ENCODE results near the gene PRRX1.

The PRRX1 gene

DNA sequence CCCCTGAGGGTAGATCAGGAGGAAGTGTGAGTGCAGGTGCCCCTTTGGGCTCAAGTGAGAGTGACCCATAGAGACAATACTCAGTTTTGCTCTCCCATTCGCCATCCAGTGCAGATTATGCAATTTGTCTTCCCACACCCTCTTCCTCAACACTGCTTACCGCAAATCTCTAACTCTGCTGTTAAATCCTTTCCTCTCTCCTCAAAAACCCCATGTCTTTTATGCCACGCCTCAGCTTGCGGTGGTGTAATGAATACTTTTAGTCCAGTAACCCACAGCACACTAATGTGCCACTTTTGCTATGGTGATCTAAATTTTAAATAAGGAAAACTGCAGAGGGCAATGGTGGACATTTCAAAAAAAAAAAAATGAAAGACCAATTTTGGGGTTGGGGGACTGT lies 57.7 kb downstream of the PRRX1 start:
- peak; percentile 50 for DNase-seq (ENCODE audit: low read depth)

DNA sequence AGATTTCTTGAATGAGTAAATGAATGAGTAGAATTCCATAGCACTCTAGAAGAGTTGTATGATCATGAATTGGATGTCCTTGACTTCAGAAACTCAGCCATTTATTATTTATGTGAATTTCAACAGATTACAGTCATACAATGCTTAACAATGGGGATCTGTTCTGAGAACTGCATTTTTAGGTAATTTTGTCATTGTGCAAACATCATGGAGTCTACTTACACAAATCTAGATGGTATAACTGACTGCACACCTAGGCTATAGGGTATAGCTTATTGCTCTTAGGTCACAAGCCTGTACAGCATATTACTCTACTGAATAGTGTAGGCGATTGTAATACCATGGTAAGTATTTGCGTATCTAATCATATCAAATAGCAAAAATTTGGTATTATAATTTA lies 59.6 kb downstream of the PRRX1 start:
- DNase-seq (ENCODE audit: low read depth), result no peak

- DNase-seq (ENCODE audit: low read depth), result no peak
Observed at GRCh38 chr1:170725326-170725725, 61.4 kb downstream of the PRRX1 start.

DNA sequence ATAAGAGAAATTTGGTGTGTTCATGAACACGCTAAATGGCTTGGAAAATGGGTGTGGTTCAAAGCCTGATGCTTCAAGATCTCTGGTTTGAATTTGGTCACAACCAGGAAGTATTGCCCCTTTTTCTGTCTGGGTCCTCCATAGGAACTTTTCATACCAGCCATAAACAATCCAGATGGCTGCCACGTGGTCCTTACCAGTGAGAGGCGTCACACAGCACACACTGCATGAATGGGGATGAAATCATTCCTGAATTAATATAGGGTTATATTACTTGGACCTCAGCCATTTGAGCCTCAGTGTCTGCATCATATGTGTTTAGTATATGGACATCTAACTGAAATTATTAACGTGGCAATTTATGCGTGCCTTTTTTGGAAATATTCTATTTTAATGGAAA lies 64.0 kb downstream of the PRRX1 start:
- DNase-seq (ENCODE audit: low read depth), result no peak

GRCh38 chr1:170729225-170730002 lies 65.5 kb downstream of the PRRX1 start:
- peak; percentile 21 for DNase-seq (ENCODE audit: low read depth)

DNA sequence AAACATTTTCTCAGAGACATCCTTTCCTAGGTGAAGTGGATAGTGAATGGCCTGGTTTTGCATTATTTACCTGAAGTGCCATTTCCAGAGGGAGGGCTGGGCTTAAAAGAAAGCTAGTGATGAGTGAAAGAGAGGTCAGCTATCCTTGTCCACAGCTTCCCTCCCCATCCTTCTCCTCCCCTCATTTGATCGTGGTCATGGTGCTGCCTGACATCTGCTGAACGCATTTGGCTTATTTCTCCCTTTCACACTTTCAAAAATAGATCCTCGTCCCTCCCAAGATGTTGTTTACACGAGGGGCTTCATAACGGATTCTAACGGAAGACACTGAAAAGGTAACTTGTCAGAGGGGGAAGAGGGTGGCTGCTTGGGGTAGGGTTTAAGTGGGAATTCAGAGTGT lies 66.1 kb downstream of the PRRX1 start:
- DNase-seq (ENCODE audit: low read depth), result no peak

- DNase-seq (ENCODE audit: low read depth), result no peak
Observed at GRCh38 chr1:170730438-170730837, 66.5 kb downstream of the PRRX1 start.

- no peak for DNase-seq (ENCODE audit: low read depth)
Observed at GRCh38 chr1:170731566-170732251, 67.8 kb downstream of the PRRX1 start.

- no peak for DNase-seq (ENCODE audit: low read depth)
Observed at GRCh38 chr1:170732252-170732588, 68.3 kb downstream of the PRRX1 start.

- DNase-seq (ENCODE audit: low read depth), result peak; percentile 16
Observed at GRCh38 chr1:170734412-170735175, 70.7 kb downstream of the PRRX1 start.

- peak; percentile 20 for DNase-seq (ENCODE audit: low read depth)
Observed at GRCh38 chr1:170735366-170736263, 71.7 kb downstream of the PRRX1 start.

DNA sequence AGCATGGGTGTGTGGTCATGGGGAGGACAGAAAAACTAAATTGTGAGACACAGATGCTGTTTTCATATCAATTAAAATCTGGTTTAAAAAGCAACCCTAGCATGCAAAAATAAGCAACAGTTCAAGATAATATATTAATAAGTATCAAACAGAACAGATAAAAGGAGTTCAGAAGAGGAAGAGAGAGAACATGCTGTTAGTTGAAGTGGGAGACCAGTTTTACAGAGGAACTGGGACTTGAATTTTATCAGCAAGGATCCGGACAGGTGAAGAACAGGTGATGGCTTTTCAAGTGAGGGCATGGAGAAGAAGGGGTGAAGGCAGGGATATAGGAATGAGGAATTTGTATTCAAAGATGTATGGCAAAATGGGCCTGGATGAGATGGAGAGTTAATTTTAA lies 75.9 kb downstream of the PRRX1 start:
- DNase-seq (ENCODE audit: low read depth), result no peak

GRCh38 chr1:170741678-170742077 lies 77.7 kb downstream of the PRRX1 start:
- no peak for DNase-seq (ENCODE audit: low read depth)

DNA sequence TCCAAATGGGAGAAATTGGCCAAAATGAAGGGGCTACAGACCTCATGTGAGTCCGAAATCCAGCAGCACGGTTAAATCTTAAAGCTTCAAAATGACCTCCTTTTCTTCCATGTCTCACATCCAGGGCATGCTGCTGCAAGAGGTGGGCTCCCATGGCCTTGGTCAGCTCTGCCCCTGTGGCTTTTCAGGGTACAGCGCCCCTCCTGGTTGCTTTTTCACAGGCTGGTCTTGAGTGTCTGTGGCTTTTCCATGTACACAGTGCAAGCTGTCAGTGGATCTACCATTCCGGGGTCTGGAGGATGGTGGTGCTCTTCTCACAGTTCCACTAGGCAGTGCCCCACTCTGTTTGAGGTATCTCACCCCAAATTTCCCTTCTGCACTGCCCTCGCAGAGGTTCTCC lies 78.7 kb downstream of the PRRX1 start:
- no peak for DNase-seq (ENCODE audit: low read depth)

DNA sequence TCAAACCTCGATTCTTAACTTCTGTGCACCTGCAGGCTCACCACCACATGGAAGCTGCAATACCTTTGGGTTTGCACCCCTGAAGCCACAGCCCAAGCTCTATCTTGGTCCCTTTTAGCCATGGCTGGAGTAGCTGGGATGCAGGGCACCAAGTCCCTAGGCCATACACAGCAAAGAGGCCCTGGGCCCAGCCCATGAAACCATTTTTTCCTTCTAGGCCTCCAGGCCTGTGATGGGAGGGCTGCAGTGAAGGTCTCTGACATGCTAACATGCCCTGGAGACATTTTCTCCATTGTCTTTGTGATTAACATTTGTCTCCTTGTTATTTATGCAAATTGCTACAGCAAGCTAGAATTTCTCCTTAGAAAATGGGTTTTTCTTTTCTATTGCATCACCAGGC lies 79.2 kb downstream of the PRRX1 start:
- no peak for DNase-seq (ENCODE audit: low read depth)

- no peak for DNase-seq (ENCODE audit: low read depth)
Observed at GRCh38 chr1:170749549-170749948, 85.6 kb downstream of the PRRX1 start.

DNA sequence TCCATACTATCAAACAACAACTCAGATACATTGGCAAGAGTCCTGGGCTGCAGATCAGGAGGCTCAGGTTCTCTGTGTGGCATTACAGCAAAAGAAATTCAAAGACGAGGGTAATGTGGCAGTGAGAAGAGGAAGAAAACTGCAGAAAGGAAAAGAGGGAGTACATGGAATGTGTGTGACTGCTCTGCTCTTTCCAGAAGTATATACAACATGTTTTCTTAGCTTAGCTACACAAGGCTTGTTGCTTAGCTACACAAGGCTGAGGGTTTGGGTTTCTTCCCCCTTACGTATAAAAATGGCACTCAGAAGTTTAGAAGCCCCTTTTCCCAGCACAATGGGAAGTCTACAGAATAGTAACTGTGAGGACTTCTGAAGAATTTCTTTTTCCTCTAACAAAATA lies 86.0 kb downstream of the PRRX1 start:
- no peak for DNase-seq (ENCODE audit: low read depth)

DNA sequence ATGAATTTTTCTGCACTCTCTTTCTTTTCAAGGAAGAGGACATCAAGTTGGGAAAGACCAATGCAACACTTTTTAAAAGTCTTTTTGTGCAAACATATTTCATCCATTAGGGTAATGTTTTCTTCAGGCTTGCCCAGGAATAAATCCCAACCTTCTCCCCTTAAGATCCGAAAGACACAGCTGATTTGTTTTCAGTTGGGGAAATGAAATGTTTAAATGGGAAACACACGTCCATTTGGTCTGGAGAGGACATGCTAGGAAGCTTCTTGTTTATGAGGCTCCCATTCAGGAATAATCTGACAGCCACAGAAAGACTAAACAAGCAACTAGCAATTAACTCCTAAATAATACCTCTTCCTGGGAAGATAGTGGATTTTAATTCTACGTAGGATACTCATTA lies 91.9 kb downstream of the PRRX1 start:
- DNase-seq (ENCODE audit: low read depth), result no peak

DNA sequence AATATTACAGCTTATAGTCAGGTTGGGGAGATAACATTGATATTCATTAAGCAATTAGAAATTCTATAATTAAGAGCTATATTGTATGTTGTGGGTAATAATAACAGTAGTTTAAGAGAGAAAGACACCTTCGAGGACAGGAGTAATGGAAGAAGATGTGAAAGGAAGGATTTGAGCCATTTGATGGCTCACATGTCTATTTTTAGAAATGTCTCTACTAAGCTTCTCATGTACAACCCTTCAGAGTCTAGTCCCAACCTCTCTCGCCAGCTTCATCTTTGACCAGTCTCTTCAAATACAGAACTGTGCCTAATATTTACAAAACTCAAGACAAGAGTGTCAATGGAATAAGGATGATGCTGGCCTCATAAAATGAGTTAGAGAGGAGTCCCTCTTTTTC lies 95.1 kb downstream of the PRRX1 start:
- DNase-seq (ENCODE audit: low read depth), result no peak

GRCh38 chr1:170765279-170765678 lies 101.3 kb downstream of the PRRX1 start:
- no peak for DNase-seq (ENCODE audit: low read depth)

DNA sequence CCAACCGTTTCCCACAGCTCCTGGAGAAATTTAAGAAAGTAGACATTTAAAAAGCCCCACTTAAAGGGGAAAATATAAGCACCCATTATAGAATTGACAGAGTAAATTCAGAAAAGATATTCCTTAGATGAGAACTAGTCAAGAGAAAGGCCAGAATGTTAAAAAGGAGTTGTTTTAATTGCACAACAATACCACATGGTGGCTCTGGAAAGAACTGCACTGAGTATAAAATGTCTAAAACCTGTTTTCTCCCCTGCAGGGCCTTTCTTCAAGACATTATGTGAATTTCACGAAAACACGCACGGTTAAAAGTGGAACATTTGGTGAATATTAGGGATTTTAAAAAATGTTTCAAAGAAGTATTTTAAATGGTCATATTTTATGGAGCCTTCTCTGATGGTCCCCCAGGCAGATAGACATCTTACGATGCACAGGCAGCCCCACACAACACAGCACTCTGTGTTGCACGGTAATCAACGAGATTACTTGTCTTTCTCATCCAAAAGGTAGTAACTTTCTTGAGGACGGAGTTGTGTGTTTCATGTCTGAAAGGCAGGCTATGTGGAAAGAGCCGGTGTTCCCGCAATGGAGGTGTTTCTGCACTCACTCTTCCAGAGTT lies 101.9 kb downstream of the PRRX1 start:
- DNase-seq (ENCODE audit: low read depth), result peak; percentile 37

DNA sequence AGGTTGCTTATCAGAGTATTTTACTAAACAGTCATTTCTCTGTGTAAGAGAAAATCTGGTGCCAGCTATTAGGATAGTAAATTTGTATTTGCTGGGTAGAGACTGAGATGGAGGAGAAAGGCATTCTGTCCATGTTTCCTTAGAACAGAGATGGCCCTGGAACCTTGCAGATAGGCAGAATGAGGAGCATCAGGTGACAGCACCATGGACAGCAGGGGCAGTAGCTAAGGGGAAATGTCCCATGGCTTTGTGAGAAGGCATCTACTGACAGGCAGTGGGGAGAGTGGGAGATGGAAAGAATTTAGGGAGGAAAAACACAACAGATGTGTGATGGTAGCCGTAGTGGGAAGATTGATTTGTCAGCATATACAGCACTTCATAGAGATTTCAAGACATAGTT lies 105.0 kb downstream of the PRRX1 start:
- no peak for DNase-seq (ENCODE audit: low read depth)

All from amniotic epithelial cell (primary cell).